NCI-H2081 treated with DMSO at 0.1 percent for 48 hours (cell line): ENCODE data around the gene BLACAT1.
"Not testable (repeated sequence)": the region's sequence is repeated elsewhere in the genome, so short reads cannot be mapped to it uniquely, and the experiment has no call there.

Source experiments
- DNase-seq: peaks from one replicate; lab custom pipeline; 2025; lab: John Stamatoyannopoulos, UW

The BLACAT1 gene

DNA sequence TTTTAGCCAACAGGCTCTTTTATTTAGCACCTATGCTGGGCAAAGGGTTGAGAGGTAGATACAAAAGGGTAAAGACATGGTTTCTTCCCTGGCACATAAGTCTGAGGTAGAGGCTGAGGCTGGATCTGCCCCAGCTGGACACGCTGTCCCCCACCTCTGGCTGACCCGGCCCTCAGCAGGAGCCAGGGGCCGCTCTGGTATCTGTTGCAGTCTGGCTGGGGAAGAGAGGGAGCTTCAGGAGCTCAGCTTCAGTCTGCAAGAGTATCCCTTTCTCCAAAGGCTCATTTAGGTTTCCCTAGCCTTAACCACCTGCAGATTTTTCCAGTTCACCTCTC, 14.2 kb downstream of the BLACAT1 start:
- no peak for DNase-seq

DNA sequence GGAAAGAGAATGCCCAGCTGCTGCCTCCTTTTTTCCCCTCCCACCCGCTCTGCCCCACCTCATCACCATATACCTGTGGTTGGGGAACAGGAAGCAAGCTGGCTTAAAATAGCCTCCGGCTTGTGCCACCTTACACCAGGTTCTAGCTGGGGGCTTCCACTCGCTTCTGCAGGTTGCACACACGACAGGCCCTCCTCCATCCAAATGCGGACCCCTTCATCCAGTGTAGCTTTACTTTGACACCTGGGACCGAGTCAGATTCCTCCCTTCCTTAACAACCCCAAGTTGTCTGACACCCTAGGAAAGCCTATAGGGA, 14.6 kb downstream of the BLACAT1 start:
- no peak for DNase-seq

GRCh38 chr1:205440476-205441317, 15.1 kb downstream of the BLACAT1 start:
- no peak for DNase-seq

GRCh38 chr1:205440121-205440475, 15.7 kb downstream of the BLACAT1 start:
- DNase-seq = no peak

- DNase-seq = peak; percentile 11
Observed at GRCh38 chr1:205438213-205439158, 17.4 kb downstream of the BLACAT1 start.

DNA sequence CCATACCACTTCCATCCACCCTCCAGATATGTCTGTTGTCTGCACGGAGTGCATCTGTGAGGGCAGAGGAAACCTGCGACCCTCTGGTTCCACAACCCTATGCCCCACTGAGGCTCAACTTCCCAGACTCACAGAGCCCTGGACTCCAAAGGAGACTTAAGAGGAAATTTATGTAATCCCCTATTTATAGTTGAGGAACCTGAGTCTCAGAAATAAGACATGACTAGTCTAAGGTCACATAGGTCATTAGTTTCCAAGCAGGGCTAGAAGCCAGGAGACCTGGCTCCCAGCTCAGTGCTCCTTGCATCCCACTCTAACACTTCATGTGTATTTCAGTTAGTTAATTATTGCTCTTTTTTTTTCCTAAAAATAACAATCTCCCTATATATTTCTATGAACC, 18.3 kb downstream of the BLACAT1 start:
- no peak for DNase-seq

DNA sequence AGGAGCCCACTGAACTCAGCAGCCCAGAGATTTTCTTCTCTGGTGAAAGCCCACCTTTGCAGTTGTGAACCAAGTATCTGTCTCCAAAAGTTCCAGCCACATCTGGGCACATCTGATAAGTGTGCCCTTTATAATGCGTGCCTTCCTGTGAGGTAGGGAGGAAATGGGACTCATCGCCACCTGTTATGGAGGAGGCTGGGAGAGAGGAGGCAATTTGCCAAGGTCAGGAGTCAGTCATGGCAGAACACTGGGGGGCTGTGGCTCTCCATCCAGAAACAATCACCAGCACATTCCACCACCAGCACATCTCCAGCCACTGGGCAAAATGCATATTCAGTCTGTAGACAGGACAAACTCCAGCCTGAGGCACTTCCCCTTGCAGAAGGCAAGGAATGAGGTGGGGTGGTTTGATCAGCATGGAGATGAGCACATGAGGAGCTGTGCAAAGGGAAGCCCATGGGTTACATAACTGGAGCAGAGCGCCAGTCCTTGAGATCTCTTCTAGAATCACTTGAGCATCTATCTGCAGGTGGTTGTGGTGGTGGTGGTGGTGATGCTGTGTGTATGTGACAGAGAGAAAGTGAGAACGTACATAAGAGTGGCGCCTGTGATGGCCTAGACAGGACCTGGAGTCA, 19.0 kb downstream of the BLACAT1 start:
- DNase-seq = no peak

- DNase-seq = no peak
Observed at GRCh38 chr1:205435578-205436573, 20.0 kb downstream of the BLACAT1 start.

- peak; percentile 90 for DNase-seq
Observed at GRCh38 chr1:205434738-205435137, 21.1 kb downstream of the BLACAT1 start.

- DNase-seq = not testable (repeated sequence)
Observed at GRCh38 chr1:205432692-205433091, 23.2 kb downstream of the BLACAT1 start.

DNA sequence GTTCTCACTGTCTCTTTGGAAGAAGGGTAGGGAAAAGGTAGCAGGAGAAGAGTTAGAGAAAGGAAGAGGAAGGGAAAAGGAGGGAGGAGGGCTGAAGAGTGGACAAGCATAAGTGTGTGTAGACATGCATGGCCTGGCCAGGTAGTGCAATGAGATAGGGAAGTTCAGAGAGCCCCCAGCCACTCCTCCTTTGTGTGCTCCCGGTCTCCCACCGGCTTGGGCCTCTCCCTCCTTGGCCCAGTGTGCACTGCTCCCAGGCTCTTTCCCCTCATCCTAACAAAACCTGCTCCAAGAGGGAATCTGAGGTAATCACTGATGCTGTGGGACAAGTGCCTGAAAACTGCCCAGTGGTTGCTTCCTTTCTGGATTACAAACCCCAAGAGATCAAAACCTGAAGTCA, 23.7 kb downstream of the BLACAT1 start:
- DNase-seq = no peak

- no peak for DNase-seq
Observed at GRCh38 chr1:205430696-205431305, 25.0 kb downstream of the BLACAT1 start.

DNA sequence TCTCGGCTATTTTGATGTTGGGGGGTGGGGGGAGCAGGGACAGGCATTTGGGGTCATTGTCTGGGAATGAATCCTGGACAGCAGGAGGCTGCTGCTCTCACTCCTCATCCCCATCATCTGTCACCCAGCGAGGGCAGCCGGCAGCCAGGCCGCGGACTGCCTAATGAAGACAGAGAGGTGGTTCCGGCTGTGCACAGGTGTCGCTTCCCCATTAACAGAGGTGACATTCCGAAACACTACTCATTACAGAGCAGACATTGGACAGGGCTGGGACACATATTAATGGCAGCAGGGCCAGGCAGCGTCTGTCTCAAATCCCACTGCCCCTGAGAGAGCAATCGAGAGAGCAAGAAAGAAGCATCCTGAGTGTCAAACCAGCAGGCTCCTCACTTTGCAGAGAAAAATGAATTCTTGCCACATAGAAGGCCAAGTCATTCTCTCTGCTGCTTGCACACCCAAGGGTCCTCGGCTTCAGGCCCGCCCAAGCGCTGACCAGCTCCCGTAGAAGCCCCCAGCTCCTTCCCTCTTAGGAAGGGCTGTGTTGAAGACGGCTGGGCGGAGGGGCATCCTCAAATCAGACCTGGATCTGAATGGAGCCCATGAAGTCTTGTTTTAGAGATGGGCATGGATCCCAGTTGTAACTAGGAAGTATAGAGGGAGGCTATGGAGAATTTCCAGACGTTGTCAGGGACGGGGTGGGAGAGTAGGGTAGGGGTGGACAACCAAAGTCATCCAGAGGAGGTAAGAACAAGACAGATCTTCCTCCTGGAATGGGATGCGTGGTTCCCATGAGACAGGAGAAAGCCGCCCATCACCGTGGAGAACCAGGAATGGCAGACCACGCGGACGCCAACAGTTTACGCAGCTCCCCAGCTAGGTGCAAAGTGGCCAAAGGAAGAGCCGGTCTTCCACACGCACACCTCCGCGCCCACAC, 25.8 kb downstream of the BLACAT1 start:
- no peak for DNase-seq

GRCh38 chr1:205424901-205425600, 30.8 kb downstream of the BLACAT1 start:
- no peak for DNase-seq

DNA sequence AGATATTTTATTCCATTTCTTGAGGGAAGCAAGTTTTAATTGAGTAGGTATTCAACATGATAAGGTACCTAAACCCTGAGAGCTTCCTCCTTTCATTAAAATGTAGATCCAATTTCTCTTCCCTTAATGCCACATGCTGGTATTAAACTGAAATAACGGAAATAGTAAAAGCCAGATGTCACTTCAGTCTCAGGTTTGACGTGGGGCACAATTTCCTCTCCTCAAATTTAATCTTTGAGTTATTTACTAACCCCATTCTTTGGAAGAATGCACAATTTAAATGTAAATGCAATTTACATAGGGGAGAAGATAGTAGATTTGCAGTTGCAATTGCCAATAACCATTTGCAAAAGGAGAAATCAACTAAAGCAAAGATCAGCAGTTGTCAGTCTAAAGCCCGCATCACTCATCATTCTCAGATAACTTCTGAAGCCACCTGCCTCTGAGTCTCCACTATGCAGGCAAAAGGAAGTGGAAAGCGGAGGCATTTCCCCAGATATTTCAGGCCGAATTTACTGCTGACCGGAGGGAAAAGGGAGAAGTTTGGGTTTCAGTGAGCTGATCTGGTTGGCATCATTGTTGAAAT, 31.9 kb downstream of the BLACAT1 start:
- no peak for DNase-seq

- peak; percentile 3 for DNase-seq
Observed at GRCh38 chr1:205422993-205423642, 32.7 kb downstream of the BLACAT1 start.

DNA sequence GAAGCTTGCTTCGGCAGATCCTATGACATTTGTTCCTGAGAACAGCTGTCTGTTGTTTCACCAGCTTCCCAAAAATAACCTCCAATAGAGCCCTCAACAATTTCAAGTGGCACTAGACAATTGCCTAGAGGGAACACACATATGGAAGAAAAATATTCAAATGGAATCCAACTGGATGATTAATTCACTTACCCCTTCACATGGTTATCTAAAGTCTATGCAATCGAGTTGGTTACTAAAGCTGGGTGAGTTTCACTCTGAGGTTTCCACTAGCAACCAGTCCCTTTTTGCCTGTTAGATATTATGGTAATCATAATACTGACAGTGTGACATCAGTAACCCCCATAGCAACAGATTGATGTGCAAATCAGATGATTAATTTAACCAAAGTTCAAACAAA, 34.0 kb downstream of the BLACAT1 start, which contains the start of gene LEMD1:
Gene LEMD1 (minus strand): TSS at position 259 of the 400 bp plus-strand sequence. CDS start 1,520 bp downstream, outside the sequence.
- no peak for DNase-seq

GRCh38 chr1:205420938-205421337, 34.9 kb downstream of the BLACAT1 start:
- DNase-seq = no peak
